ENCODE results near the gene RABGAP1L. TPM values are rescaled to one million over a fixed set of nuclear protein-coding genes. Genes with fewer than 3 reads are reported as not detected.

Gene RABGAP1L
- polyA plus RNA-seq, 3 donors: 35.2 to 75.3 (median 63.3) TPM

- Mint-ChIP-seq H3K4me3 (no peak overlapping the region), H3K4me1 (peaks cover 4% of the 10 kb centered on the region), H3K27me3 (ENCODE audit: low read depth in 3 of 3) (no peaks in the 10 kb centered on the region), H3K36me3 (no peaks in the 10 kb centered on the region), H3K9me3 (no peaks in the 10 kb centered on the region), H3K27ac (no peak overlapping the region)
- DNase-seq: no peak
- Histone ChIP-seq H4K20me1 (ENCODE audit: insufficient read depth, low read length) (no peaks in the 10 kb centered on the region), H3K4me1 (ENCODE audit: control insufficient read depth in 1 of 2, insufficient read depth in 2 of 2, low read length in 2 of 2) (no peaks in the 10 kb centered on the region), H3K36me3 (replicated peaks in 1 of 2; ENCODE audit: control insufficient read depth in 1 of 2, insufficient read depth in 2 of 2, low read length in 2 of 2) (no peaks in the 10 kb centered on the region), H3K4me2 (replicated peaks; ENCODE audit: extremely low read depth, low read length, poor library complexity, severe bottlenecking) (no peak overlapping the region), H3K9me3 (replicated peaks in 1 of 2; ENCODE audit: control insufficient read depth in 1 of 2, insufficient read depth in 1 of 2, low read length in 2 of 2) (no peaks in the 10 kb centered on the region), H3K4me3 (replicated peaks in 1 of 3; ENCODE audit: low read depth in 2 of 3, low read length in 3 of 3) (no peak overlapping the region), H3K27me3 (ENCODE audit: control insufficient read depth in 2 of 2, insufficient read depth in 2 of 2, low read length in 2 of 2) (no peaks in the 10 kb centered on the region), H3K9ac (ENCODE audit: insufficient read depth, low read length, poor library complexity, severe bottlenecking) (no peak overlapping the region), H2AFZ (ENCODE audit: insufficient read depth, low read depth, low read length, poor library complexity, severe bottlenecking) (no peak overlapping the region), H3K79me2 (ENCODE audit: insufficient read depth, low read length) (no peaks in the 10 kb centered on the region), H3K27ac (ENCODE audit: low read depth in 1 of 2, low read length in 2 of 2) (no peak overlapping the region)
- intact Hi-C loops (cut with micrococcal nuclease): no loop called here
- TF ChIP-seq, protein P1, sequence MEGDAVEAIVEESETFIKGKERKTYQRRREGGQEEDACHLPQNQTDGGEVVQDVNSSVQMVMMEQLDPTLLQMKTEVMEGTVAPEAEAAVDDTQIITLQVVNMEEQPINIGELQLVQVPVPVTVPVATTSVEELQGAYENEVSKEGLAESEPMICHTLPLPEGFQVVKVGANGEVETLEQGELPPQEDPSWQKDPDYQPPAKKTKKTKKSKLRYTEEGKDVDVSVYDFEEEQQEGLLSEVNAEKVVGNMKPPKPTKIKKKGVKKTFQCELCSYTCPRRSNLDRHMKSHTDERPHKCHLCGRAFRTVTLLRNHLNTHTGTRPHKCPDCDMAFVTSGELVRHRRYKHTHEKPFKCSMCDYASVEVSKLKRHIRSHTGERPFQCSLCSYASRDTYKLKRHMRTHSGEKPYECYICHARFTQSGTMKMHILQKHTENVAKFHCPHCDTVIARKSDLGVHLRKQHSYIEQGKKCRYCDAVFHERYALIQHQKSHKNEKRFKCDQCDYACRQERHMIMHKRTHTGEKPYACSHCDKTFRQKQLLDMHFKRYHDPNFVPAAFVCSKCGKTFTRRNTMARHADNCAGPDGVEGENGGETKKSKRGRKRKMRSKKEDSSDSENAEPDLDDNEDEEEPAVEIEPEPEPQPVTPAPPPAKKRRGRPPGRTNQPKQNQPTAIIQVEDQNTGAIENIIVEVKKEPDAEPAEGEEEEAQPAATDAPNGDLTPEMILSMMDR (IDR thresholded peaks at IDR 0.05): no peak
Measured at GRCh38 chr1:174837386-174837785, 678.1 kb downstream of the RABGAP1L start.

DNA sequence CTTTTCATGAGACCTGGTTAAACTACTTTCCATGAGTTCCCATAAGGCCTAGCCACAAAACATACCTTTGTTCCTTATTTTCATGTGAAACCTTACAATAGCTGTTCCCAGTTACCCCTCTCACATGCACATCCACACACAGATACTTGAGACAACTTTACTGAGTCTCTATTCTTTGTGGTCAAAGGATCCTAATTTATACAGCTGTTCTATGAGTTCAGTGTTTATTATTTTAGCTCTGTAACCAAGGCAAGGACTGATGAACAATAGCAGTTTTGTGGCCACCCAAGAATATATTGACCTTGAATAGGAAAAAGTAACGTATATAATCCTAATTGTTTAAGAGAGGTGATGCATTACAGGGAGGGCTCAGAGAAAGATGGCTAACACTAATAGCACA lies 679.9 kb downstream of the RABGAP1L start:
- intact Hi-C loops (cut with micrococcal nuclease): no loop called here
- H3K27ac Mint-ChIP-seq: no peak overlapping the region

More for the DNA sequence above, 679.9 kb downstream of the RABGAP1L start:
- no peaks in the 10 kb centered on the region for H4K20me1 ChIP-seq (ENCODE audit: insufficient read depth, low read length)
- H3K4me3 Mint-ChIP-seq: no peak overlapping the region
- H3K4me1 Mint-ChIP-seq: peaks cover 2% of the 10 kb centered on the region
- H3K4me2 ChIP-seq (replicated peaks; ENCODE audit: extremely low read depth, low read length, poor library complexity, severe bottlenecking): no peak overlapping the region
- no peak overlapping the region for H3K4me3 ChIP-seq (replicated peaks in 1 of 3; ENCODE audit: low read depth in 2 of 3, low read length in 3 of 3)
- no peak overlapping the region for H3K9ac ChIP-seq (ENCODE audit: insufficient read depth, low read length, poor library complexity, severe bottlenecking)
- H2AFZ ChIP-seq (ENCODE audit: insufficient read depth, low read depth, low read length, poor library complexity, severe bottlenecking): no peak overlapping the region
- H3K27me3 Mint-ChIP-seq (ENCODE audit: low read depth in 3 of 3): no peaks in the 10 kb centered on the region
- no peaks in the 10 kb centered on the region for H3K36me3 Mint-ChIP-seq
- TF ChIP-seq, protein P1 (IDR thresholded peaks at IDR 0.05): no peak
- no peaks in the 10 kb centered on the region for H3K9me3 Mint-ChIP-seq
- H3K36me3 ChIP-seq (replicated peaks in 1 of 2; ENCODE audit: control insufficient read depth in 1 of 2, insufficient read depth in 2 of 2, low read length in 2 of 2): no peaks in the 10 kb centered on the region
- no peaks in the 10 kb centered on the region for H3K27me3 ChIP-seq (ENCODE audit: control insufficient read depth in 2 of 2, insufficient read depth in 2 of 2, low read length in 2 of 2)
- no CpG with 5 or more reads among the region's 1 CpG for WGBS (ENCODE audit: insufficient coverage)
- no peaks in the 10 kb centered on the region for H3K9me3 ChIP-seq (replicated peaks in 1 of 2; ENCODE audit: control insufficient read depth in 1 of 2, insufficient read depth in 1 of 2, low read length in 2 of 2)
- no peaks in the 10 kb centered on the region for H3K4me1 ChIP-seq (ENCODE audit: control insufficient read depth in 1 of 2, insufficient read depth in 2 of 2, low read length in 2 of 2)
- DNase-seq: no peak
- H3K79me2 ChIP-seq (ENCODE audit: insufficient read depth, low read length): no peaks in the 10 kb centered on the region
- H3K27ac ChIP-seq (ENCODE audit: low read depth in 1 of 2, low read length in 2 of 2): no peak overlapping the region

All from CD14-positive monocyte (primary cell).